ENCODE data around the gene SLC5A6. TPM values are rescaled to one million over a fixed set of nuclear protein-coding genes. Genes with fewer than 3 reads are reported as not detected.

The SLC5A6 gene
- polyA plus RNA-seq, 1 donor from 2014 or later: 64.3 TPM

GRCh38 chr2:27261241-27261925, 49.3 kb upstream of the SLC5A6 start (continued):
- no peak for TF ChIP-seq EZH2 (IDR thresholded peaks at IDR 0.05; ENCODE audit: borderline replicate concordance, insufficient read depth, low read length, poor library complexity, severe bottlenecking)

- Histone ChIP-seq H3K4me3 (ENCODE audit: low read length) (no peak overlapping the region), H3K9me2 (ENCODE audit: insufficient read depth, low read length) (no peaks in the 10 kb centered on the region), H3K4me2 (ENCODE audit: low read length) (no peak overlapping the region), H2AFZ (ENCODE audit: low read depth, low read length) (no peak overlapping the region), H3K27ac (ENCODE audit: low read length) (no peak overlapping the region), H3K36me3 (ENCODE audit: insufficient read depth, low read length) (no peaks in the 10 kb centered on the region), H3K9me3 (ENCODE audit: low read length) (no peaks in the 10 kb centered on the region), H4K20me1 (ENCODE audit: insufficient read depth) (no peaks in the 10 kb centered on the region), H3K79me2 (replicated peaks; ENCODE audit: insufficient read depth, low read length) (no peaks in the 10 kb centered on the region), H3K27me3 (ENCODE audit: insufficient read depth, low read depth, low read length) (peaks cover 37% of the 10 kb centered on the region), H3F3A (ENCODE audit: insufficient read depth, low read length, poor library complexity, severe bottlenecking) (no peaks in the 10 kb centered on the region), H3K9ac (ENCODE audit: low read length) (no peak overlapping the region)
- no peak for TF ChIP-seq CTCF (IDR thresholded peaks at IDR 0.05; ENCODE audit: poor library complexity, severe bottlenecking)
- no peak for TF ChIP-seq RAD21 (conservative IDR thresholded peaks at IDR 0.05)
- TF ChIP-seq SMC3 (conservative IDR thresholded peaks at IDR 0.05; ENCODE audit: poor library complexity): no peak
- no peak for TF ChIP-seq REST (IDR thresholded peaks at IDR 0.05; ENCODE audit: borderline replicate concordance)
- TF ChIP-seq TAF1 (IDR thresholded peaks at IDR 0.05; ENCODE audit: low read depth): no peak
- no peak for TF ChIP-seq EZH2 (IDR thresholded peaks at IDR 0.05; ENCODE audit: borderline replicate concordance, insufficient read depth, low read length, poor library complexity, severe bottlenecking)
- no peak for TF ChIP-seq POLR2AphosphoS5 (IDR thresholded peaks at IDR 0.05)
- TF ChIP-seq EP300 (conservative IDR thresholded peaks at IDR 0.05; ENCODE audit: poor library complexity, severe bottlenecking): no peak
- TF ChIP-seq MXI1 (conservative IDR thresholded peaks at IDR 0.05; ENCODE audit: poor library complexity, severe bottlenecking): no peak
Measured at GRCh38 chr2:27258051-27258450, 46.0 kb upstream of the SLC5A6 start.

GRCh38 chr2:27256855-27257454, 44.9 kb upstream of the SLC5A6 start:
- no peaks in the 10 kb centered on the region for H3K79me2 ChIP-seq (replicated peaks; ENCODE audit: insufficient read depth, low read length)
- no peaks in the 10 kb centered on the region for H4K20me1 ChIP-seq (ENCODE audit: insufficient read depth)
- H3K4me3 ChIP-seq (ENCODE audit: low read length): no peak overlapping the region
- no peak for TF ChIP-seq EZH2 (IDR thresholded peaks at IDR 0.05; ENCODE audit: borderline replicate concordance, insufficient read depth, low read length, poor library complexity, severe bottlenecking)
- no peak for TF ChIP-seq CTCF (IDR thresholded peaks at IDR 0.05; ENCODE audit: poor library complexity, severe bottlenecking)
- TF ChIP-seq MXI1 (conservative IDR thresholded peaks at IDR 0.05; ENCODE audit: poor library complexity, severe bottlenecking): no peak
- no peak for TF ChIP-seq RAD21 (conservative IDR thresholded peaks at IDR 0.05)
- TF ChIP-seq EP300 (conservative IDR thresholded peaks at IDR 0.05; ENCODE audit: poor library complexity, severe bottlenecking): no peak
- TF ChIP-seq POLR2AphosphoS5 (IDR thresholded peaks at IDR 0.05): no peak
- no peak for TF ChIP-seq SMC3 (conservative IDR thresholded peaks at IDR 0.05; ENCODE audit: poor library complexity)
- TF ChIP-seq REST (IDR thresholded peaks at IDR 0.05; ENCODE audit: borderline replicate concordance): no peak
- no peak for TF ChIP-seq TAF1 (IDR thresholded peaks at IDR 0.05; ENCODE audit: low read depth)
- no peaks in the 10 kb centered on the region for H3F3A ChIP-seq (ENCODE audit: insufficient read depth, low read length, poor library complexity, severe bottlenecking)
- no peak overlapping the region for H3K27ac ChIP-seq (ENCODE audit: low read length)
- H2AFZ ChIP-seq (ENCODE audit: low read depth, low read length): no peak overlapping the region
- H3K9me2 ChIP-seq (ENCODE audit: insufficient read depth, low read length): no peaks in the 10 kb centered on the region
- H3K9ac ChIP-seq (ENCODE audit: low read length): no peak overlapping the region
- H3K4me2 ChIP-seq (ENCODE audit: low read length): no peak overlapping the region
- H3K36me3 ChIP-seq (ENCODE audit: insufficient read depth, low read length): no peaks in the 10 kb centered on the region
- H3K9me3 ChIP-seq (ENCODE audit: low read length): no peaks in the 10 kb centered on the region
- H3K27me3 ChIP-seq (ENCODE audit: insufficient read depth, low read depth, low read length): peaks cover 26% of the 10 kb centered on the region
